CD14-positive monocyte (primary cell): ENCODE results near the gene MACROD2. TPM values are rescaled to one million over a fixed set of nuclear protein-coding genes. Genes with fewer than 3 reads are reported as not detected.

Source experiments
- DNase-seq, 3 donors: peaks; one replicate each; pipeline ENCODE4 v3.0.0-alpha.2; 2011 to 2022
- H2AFZ ChIP-seq: 2 replicates; pipeline ENCODE4 v1.6.0; 2012; ENCODE audit warnings: mild to moderate bottlenecking, low read depth, low read length, inconsistent platforms; ENCODE audit not compliant: insufficient read depth, poor library complexity, severe bottlenecking
- H3K27ac ChIP-seq, 2 donors: 1 replicate in 1 of 2; 2 replicates in 1 of 2; pipeline ENCODE4 v1.5.1; 2012 to 2013; ENCODE audit warnings: low read length in 2 of 2, control low read depth in 1 of 2, inconsistent platforms in 1 of 2, low read depth in 1 of 2, mild to moderate bottlenecking in 1 of 2
- H3K27me3 ChIP-seq, 2 donors: one replicate each; pipeline versions ENCODE4 v1.6.0 to v1.6.1; 2011 to 2013; ENCODE audit warnings: low read length in 2 of 2; ENCODE audit not compliant: control insufficient read depth in 2 of 2, insufficient read depth in 2 of 2
- H3K36me3 ChIP-seq, 2 donors: replicated peaks in 1 of 2; 1 replicate in 1 of 2; 2 replicates in 1 of 2; pipeline versions ENCODE4 v1.5.1 to v1.6.1; 2012 to 2013; ENCODE audit warnings: low read length in 2 of 2, control low read depth in 1 of 2, inconsistent platforms in 1 of 2, mild to moderate bottlenecking in 1 of 2; ENCODE audit not compliant: insufficient read depth in 2 of 2, control insufficient read depth in 1 of 2
- H3K4me1 ChIP-seq, 2 donors: 1 replicate in 1 of 2; 2 replicates in 1 of 2; pipeline versions ENCODE4 v1.5.1 to v1.6.1; 2012 to 2013; ENCODE audit warnings: low read length in 2 of 2, control low read depth in 1 of 2, inconsistent platforms in 1 of 2, mild to moderate bottlenecking in 1 of 2, moderate library complexity in 1 of 2; ENCODE audit not compliant: insufficient read depth in 2 of 2, control insufficient read depth in 1 of 2
- H3K4me2 ChIP-seq: replicated peaks from 2 replicates; pipeline ENCODE3; 2012; ENCODE audit warnings: low read length, moderate library complexity, mild to moderate bottlenecking; ENCODE audit not compliant: poor library complexity, severe bottlenecking; ENCODE audit errors: extremely low read depth
- H3K4me3 ChIP-seq, 3 experiments: fragments of 200-600 bp in 1 of 3; sonication (generic) in 1 of 3; replicated peaks in 1 of 3; 1 replicate in 2 of 3; 2 replicates in 1 of 3; pipeline ENCODE4 v1.5.1; 2011 to 2013; ENCODE audit warnings: low read length in 3 of 3, mild to moderate bottlenecking in 3 of 3, control low read depth in 2 of 3, low read depth in 2 of 3, inconsistent platforms in 1 of 3, moderate library complexity in 1 of 3
- H3K79me2 ChIP-seq: 2 replicates; pipeline ENCODE4 v1.6.0; 2012; ENCODE audit warnings: mild to moderate bottlenecking, control low read depth, inconsistent platforms, low read length, moderate library complexity; ENCODE audit not compliant: insufficient read depth
- H3K9ac ChIP-seq: 2 replicates; pipeline ENCODE4 v1.6.0; 2017; ENCODE audit warnings: low read length, mild to moderate bottlenecking; ENCODE audit not compliant: insufficient read depth, poor library complexity, severe bottlenecking
- H3K9me3 ChIP-seq, 2 donors: replicated peaks in 1 of 2; 1 replicate in 1 of 2; 2 replicates in 1 of 2; pipeline versions ENCODE4 v1.5.1 to v1.6.1; 2012 to 2013; ENCODE audit warnings: low read length in 2 of 2, control low read depth in 1 of 2; ENCODE audit not compliant: control insufficient read depth in 1 of 2, insufficient read depth in 1 of 2
- H4K20me1 ChIP-seq: 2 replicates; pipeline ENCODE4 v1.6.0; 2012; ENCODE audit warnings: mild to moderate bottlenecking, low read length, control low read depth, moderate library complexity; ENCODE audit not compliant: insufficient read depth
- H3K27ac Mint-ChIP-seq, 7 donors: one replicate each; pipeline ENCODE4 v1.8.0; 2020; ENCODE audit warnings: mild to moderate bottlenecking in 7 of 7, mixed read lengths in 7 of 7, moderate library complexity in 6 of 7, inconsistent platforms in 2 of 7
- H3K27me3 Mint-ChIP-seq, 3 donors: one replicate each; pipeline ENCODE4 v1.8.0; 2021 to 2022; ENCODE audit warnings: low read depth in 3 of 3, mild to moderate bottlenecking in 3 of 3, mixed read lengths in 3 of 3, moderate library complexity in 3 of 3, inconsistent platforms in 1 of 3
- H3K36me3 Mint-ChIP-seq, 2 donors: one replicate each; pipeline ENCODE4 v1.8.0; 2020; ENCODE audit warnings: mixed read lengths in 2 of 2, inconsistent platforms in 1 of 2, mild to moderate bottlenecking in 1 of 2
- H3K4me1 Mint-ChIP-seq: one replicate; pipeline ENCODE4 v1.8.0; 2020; ENCODE audit warnings: mild to moderate bottlenecking, mixed read lengths
- H3K4me3 Mint-ChIP-seq, 2 donors: one replicate each; pipeline ENCODE4 v1.8.0; 2020; ENCODE audit warnings: mild to moderate bottlenecking in 2 of 2, mixed read lengths in 2 of 2, moderate library complexity in 1 of 2
- H3K9me3 Mint-ChIP-seq, 7 donors: one replicate each; pipeline ENCODE4 v1.8.0; 2020 to 2022; ENCODE audit warnings: mixed read lengths in 7 of 7, mild to moderate bottlenecking in 6 of 7, moderate library complexity in 6 of 7, inconsistent platforms in 2 of 7
- CTCF ChIP-seq: fragments of 200-600 bp; IDR thresholded peaks from one replicate; pipeline ENCODE4 v1.8.0; 2022; ENCODE audit warnings: antibody characterized with exemption, mild to moderate bottlenecking
- WGBS: methylation state at CpG from one replicate; pipeline ENCODE4 v1.1.5; 2013; ENCODE audit warnings: missing lambda C conversion rate; ENCODE audit not compliant: insufficient coverage; 5-methylcytosine and 5-hydroxymethylcytosine counted together
- intact Hi-C, 2 donors: fragments of 100-400 bp; cut with micrococcal nuclease; formaldehyde crosslinking; loops; one replicate each; pipeline versions ENCODE4 v1.15.0 to v1.15.1; 2023
- polyA plus RNA-seq, 3 donors: library from polyadenylated mRNA; depleted of rRNA in 1 of 3; unstranded in 2 of 3; stranded (reverse) in 1 of 3; fragments of 300-500 nt in 2 of 3; fragments of >200 nt in 1 of 3; fragmentation: Illumina TruSeq in 2 of 3; gene quantifications; 1 replicate in 2 of 3; 2 replicates in 1 of 3; pipeline ENCODE4 v1.2.3, GENCODE V29; 2012 to 2021

MACROD2 gene
- polyA plus RNA-seq, 3 donors = 0.23 TPM; not detected in 2

GRCh38 chr20:14343491-14344065 is 348.3 kb downstream of the MACROD2 start:
- no peaks in the 10 kb centered on the region for H3K36me3 Mint-ChIP-seq
- no peaks in the 10 kb centered on the region for H3K79me2 ChIP-seq

GRCh38 chr20:14344746-14345145 is 349.4 kb downstream of the MACROD2 start:
- no peaks in the 10 kb centered on the region for H3K36me3 Mint-ChIP-seq
- H3K4me3 Mint-ChIP-seq = no peak overlapping the region
- peaks cover 0 to 1% (median 0%) of the 10 kb centered on the region in 7 donors for H3K9me3 Mint-ChIP-seq
- Histone ChIP-seq H3K9ac (no peak overlapping the region), H3K36me3 (no peaks in the 10 kb centered on the region), H4K20me1 (no peaks in the 10 kb centered on the region), H3K27me3 (no peaks in the 10 kb centered on the region), H3K27ac (no peak overlapping the region), H3K4me3 (no peak overlapping the region), H2AFZ (no peak overlapping the region), H3K9me3 (no peaks in the 10 kb centered on the region), H3K4me1 (no peaks in the 10 kb centered on the region), H3K79me2 (no peaks in the 10 kb centered on the region), H3K4me2 (no peak overlapping the region)
- DNase-seq = no peak
- no peaks in the 10 kb centered on the region for H3K4me1 Mint-ChIP-seq
- intact Hi-C loops = no loop called here
- H3K27me3 Mint-ChIP-seq = no peaks in the 10 kb centered on the region
- TF ChIP-seq CTCF = no peak
- no CpG with 5 or more reads among the region's 1 CpG for WGBS
- no peak overlapping the region for H3K27ac Mint-ChIP-seq

More at GRCh38 chr20:14343491-14344065, 348.3 kb downstream of the MACROD2 start:
- no peak overlapping the region for H3K27ac ChIP-seq
- TF ChIP-seq CTCF = no peak
- no CpG with 5 or more reads among the region's 2 CpGs for WGBS
- no peak overlapping the region for H2AFZ ChIP-seq
- intact Hi-C loops = no loop called here
- no peaks in the 10 kb centered on the region for H3K36me3 ChIP-seq
- Mint-ChIP-seq H3K27ac (no peak overlapping the region), H3K9me3 (peaks cover 0 to 1% (median 0%) of the 10 kb centered on the region in 7 donors), H3K4me1 (no peaks in the 10 kb centered on the region), H3K4me3 (no peak overlapping the region), H3K27me3 (no peaks in the 10 kb centered on the region)
- H3K4me3 ChIP-seq = no peak overlapping the region
- H3K4me2 ChIP-seq = no peak overlapping the region
- H3K27me3 ChIP-seq = no peaks in the 10 kb centered on the region
- no peak overlapping the region for H3K9ac ChIP-seq
- no peaks in the 10 kb centered on the region for H3K9me3 ChIP-seq
- no peak for DNase-seq
- H3K4me1 ChIP-seq = no peaks in the 10 kb centered on the region
- no peaks in the 10 kb centered on the region for H4K20me1 ChIP-seq
